HG03442 (cell line): ENCODE results near the gene DNM3.

Source experiments
- ATAC-seq: cut with Tn5 transposase; IDR thresholded peaks from one replicate; pipeline ENCODE4 v1.9.1; 2021; ENCODE audit warnings: mild to moderate bottlenecking, moderate library complexity; ENCODE audit not compliant: unreplicated experiment

Gene DNM3

DNA sequence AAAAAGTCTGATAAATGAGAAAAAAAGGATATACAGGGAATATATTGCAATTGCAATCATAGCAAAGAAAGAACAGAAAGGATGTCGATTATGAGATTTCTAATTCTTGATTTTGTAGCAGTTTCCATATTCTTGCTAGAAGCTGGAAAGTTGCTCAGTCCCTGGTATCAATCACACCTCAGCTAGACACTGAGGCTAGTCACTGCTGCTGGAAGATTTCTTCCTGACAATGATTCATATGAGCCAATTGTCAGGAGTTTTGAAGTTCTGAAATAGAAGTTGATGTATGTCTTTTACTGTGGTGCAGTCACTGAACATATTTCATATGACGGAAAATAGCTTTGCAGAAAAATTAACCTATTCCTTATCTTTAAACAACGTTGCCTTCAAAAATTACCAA is 370.8 kb downstream of the DNM3 start:
- no peak for ATAC-seq

DNA sequence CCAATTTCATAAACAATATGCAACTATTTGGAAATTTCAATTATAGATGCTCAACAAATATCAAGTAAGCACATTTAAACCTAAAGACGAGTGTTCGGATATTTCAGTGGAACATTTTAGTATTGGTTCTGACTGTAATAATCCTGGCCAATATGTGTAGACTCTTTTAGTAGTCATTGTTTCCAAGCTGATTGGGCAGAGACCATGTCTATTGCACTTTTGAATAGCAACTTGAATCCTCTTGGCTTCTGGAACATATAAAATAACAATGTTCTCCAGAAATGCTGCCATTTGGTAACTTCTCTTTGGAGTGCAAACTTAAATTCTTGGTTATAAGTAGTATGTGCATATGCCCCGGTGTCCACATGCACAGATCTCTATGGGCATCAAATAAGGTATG is 373.7 kb downstream of the DNM3 start:
- no peak for ATAC-seq

DNA sequence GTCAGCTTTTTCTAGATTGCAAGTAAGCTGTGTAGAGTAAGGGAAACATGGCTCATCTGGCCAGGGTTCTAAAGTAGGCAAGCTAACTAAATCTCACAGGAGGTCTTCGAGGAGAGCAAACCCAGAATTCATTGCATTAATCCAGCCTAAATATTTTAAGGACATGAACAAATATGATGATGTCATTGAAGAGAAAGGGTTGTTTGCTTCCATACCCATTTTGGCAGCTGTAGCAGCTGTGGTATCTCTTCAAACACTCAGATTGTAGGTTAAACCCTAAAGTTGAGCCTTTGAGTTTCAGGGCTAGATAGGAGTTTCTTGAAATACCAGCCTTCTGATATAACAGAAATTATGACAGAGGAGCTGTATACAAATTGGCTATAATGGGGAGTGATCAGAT is 378.7 kb downstream of the DNM3 start:
- ATAC-seq, result no peak

DNA sequence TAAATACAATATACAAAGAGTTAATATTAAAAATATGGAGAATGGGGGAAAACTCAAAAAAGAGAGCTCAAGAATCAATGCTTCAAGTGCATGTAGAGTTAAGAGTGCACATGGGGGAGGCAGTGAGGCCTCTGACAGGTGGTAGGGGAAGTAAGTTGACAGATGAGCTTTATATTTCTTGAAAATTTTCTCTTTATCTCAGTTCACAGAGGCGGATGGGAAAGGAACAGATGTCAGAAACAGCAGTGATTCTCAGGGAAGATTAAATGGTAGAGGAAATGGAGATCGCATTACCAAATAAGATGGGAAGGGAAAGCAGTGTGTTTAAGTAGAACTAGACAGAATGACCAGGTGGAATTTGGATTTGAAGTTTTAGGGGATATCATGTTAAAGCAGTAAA is 379.1 kb downstream of the DNM3 start:
- ATAC-seq, result no peak

DNA sequence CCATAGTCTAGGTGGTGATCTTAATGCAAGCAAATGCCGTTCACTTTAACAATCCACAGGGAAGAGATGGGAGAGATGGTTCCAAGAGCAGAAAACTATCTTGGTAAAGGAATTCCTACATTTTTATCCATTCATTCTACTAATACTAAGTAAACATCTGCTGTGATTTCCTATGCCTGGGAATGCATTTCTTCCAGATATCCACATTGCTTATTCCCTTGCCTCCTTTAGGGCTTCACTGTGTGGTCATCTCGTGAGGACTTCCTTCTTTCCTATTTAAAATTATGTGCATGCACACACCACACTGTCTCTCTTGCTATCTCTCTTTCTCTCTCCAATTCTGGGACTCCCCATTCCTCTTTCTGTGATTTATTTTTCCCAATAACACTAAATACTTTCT is 380.1 kb downstream of the DNM3 start:
- ATAC-seq, result no peak

DNA sequence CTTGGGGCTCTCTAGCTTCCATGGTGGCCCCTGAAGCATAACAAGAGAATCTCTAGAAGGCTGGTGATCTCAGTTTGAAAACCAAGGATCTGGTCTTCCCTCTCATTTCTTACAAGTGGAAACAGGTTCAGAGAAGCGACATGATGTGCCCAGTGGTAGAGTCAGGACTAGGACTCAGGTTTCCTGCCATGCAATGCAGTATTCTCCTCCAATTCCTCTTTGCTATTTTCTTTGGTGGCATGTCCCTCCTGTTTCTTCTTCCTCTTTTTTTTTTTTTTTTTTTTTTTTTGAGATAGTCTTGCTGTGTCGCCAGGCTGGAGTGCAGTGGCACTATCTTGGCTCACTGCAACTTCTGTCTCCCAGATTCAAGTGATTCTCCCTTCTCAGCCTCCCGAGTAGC is 383.6 kb downstream of the DNM3 start:
- no peak for ATAC-seq

DNA sequence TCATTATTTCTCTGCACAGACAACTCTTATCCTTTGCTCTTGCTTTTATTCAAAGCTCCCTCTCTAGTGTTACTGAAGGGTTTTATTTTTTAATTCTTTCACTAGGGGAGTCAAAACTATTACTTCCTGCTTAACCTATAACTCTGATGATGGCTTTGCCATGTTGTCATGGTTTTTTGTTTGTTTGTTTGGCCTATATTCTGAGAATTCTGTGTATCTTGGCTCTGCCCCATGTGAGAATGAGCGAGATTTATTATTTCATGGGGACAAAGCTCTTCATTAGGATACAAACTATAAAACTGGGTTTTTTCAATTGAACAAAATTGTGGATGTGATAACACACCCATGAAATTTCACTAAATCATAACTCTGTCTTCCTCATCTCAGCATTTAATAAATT is 388.6 kb downstream of the DNM3 start:
- ATAC-seq, result no peak

DNA sequence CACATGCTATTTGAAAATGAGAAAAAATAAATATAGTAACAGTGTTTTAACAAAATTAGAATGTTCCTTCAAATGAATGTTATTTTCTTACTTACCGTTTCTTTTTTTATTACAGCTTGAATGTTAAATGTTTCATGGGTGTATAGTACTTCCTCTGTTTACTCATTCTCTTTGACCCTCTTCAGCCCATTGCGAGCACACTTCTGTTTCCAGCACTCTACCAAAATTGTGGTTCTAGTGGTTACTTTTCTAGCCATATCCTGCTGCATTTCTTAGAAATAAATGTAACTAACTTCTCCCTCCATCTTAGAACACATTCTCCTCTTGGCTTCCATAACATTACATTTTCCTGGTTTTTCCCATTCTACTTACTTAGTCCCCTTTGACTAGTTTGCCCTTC is 389.2 kb downstream of the DNM3 start:
- ATAC-seq, result no peak

DNA sequence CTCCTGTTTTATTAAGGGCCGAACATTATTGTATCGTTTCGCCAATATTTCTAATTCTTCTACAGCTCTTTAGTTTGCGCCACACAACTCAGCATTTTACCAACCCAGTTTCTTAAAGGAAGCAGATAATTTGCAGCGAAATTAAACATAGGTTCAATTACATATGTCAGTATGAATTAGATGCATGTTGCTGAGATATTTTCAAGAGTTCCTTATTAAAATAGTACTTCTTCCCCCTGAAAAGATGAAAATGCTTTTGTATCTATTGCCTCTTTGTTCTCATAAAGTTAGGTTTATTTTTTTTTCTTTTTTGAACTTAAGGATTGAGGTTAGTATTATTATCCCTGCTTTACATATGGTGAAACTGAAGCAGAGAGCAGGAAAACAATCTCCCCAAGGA is 395.7 kb downstream of the DNM3 start:
- no peak for ATAC-seq

DNA sequence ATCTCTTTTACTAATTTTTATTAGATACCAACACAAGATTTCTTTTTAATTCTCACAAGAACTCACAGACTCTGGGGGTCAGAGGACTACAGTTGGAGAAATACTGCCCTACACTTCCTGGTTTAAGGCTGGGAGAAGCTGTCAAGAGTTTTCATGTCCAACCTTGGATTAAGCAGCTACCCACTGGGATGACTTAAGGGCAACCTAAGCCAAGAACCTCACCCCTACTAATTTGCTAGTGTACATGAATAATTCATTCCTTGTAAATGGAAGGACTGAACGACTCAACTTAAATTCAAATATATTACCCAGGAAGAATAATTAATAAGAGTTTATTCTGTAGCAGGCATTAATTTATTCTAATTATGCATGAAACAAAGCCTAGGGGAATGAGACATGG is 396.9 kb downstream of the DNM3 start:
- ATAC-seq, result no peak

DNA sequence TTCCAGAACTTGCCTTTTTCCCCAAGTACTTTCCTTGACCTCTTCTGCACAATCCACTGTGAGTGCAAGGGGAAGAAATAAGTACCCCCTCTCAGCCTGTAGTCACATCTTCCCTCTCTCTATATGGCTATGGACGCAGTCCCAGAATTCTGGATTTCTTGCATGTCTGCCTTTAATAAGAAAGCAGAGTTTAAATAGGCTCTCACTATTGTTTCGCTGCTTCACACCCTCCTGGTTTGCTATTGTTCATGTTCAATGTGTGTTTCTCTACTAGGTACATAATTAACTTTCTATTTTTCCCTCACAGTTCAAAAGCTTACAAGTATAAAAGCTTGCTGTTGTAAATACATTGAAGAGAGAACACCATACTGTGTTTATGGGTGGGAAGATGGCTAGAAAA is 397.7 kb downstream of the DNM3 start:
- no peak for ATAC-seq

DNA sequence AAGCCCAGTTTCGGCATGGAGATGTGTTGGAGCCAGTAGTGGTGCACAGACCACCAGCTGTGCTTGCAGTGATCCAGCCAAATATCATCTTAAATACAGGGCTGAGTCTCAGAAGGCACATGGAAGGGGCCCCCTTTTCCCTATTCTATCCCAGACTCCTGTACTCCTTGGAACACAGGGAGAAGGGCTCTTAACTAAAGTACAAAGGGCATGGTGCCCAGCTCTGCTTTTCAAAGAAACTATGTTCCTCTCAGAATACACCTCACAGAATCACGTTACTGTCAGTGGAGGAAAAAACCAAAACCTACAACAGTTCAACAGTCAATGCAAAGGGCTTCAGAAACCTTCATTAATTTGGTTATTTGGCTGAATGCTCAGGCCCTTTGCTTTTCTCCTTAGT is 398.6 kb downstream of the DNM3 start:
- ATAC-seq, result no peak

DNA sequence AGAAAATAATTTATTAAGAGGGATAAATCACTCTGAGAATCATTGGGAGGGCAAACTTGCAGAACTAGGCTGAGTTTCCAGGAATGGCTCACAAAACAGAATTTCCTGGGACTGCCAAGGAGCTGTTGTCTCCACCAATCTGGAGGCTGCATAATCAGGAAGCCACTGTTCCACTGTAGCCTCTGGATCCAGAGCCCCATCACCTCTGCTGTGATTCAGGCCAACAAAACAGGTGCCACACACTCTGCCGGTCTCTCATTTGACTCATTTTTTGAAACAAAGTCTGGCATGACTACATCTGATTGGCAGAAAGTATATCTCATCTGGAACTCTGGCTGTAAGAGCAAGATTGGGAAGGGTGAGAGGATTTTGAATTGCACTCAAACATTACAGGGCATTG is 400.2 kb downstream of the DNM3 start:
- no peak for ATAC-seq

DNA sequence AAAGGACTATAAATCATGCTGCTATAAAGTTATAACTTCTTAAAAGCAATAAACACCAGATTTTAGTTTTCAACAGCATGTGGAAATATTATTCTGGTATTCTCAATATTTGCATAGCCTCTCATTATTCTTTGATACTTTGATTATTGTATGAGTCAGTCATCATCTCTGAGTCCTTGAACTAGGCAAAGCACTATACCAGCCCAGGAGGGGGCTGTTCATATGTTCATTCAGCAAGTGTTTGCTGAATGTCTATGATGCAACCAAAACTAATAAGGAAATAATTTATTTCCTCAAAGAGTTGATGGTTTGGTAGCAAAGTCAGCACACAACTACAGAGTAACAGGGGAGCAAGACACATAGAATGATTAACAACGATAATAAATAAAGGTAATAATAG is 403.6 kb downstream of the DNM3 start:
- ATAC-seq, result no peak

DNA sequence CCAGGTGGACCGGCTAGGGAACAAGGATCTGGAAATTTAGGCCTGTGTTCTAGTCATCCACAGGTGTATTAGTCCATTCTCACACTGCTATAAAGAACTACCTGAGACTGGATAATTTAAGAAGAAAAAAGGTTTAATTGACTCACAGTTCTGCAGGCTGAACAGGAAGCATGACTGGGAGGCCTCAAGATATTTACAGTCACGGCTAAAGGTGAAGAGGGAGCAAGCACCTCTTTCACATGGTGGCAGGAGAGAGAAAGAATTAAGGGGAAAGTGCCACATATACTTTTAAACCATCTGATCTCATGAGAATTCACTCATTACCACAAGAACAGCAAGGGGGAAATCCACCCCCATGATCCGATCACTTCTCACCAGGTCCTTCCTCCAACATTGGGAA is 404.5 kb downstream of the DNM3 start:
- ATAC-seq, result no peak

DNA sequence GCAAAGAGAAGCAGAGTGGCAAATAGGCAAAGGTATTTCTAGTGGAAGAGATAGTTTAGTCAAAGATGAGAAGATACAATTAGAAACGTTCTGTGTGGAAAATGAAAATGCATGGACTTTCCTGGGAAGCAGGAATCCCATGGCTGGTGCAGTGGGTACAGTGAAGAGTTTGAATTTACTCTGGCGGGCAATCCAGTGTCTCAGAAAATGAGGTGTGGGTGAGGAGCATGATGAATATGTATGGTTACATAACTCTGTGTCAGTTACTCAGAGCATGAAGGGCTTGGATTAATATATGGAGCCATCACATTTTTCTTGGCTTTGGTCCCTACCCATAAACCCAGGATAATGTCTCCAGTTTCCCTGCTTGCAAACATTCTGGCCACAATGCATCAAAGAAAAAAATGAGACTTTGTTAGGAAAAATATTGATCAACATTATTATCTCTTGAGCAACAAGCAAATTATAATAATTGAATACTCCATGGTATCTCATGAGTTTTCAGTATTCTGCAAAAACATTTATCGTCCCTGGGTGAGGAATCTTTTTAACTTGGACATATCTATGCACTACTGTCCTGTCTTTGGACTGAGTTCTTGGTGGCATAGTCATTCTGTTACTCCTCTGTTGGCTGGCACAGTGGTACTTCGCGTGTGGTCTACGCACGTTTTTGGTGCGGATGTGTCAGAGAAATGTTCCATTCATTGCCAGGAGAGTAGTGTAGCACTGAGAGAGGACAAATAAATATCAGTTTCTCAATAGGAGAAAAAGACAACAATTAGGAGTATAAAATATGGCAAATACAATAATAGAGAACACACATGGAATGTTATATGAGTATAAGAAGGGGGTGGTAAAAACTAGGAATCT is 405.5 kb downstream of the DNM3 start:
- ATAC-seq, result no peak

DNA sequence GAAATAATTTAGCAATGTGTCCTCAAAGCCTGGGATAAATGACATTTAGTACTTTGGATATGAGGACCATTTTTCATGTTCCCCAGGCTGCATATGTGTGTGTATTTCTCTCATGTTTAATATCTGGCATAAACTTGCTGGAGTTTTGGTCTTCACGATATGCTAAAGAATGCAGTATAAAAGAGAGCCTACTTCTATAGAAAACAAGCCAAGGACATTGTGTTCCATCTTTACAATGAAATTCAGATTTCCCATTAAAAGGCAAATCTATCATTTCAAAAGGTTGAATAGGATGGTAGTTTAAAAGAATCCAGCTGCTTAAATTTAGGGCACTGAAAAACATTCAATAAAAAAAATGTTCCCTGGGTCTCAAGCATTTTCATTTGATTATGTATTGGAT is 410.2 kb downstream of the DNM3 start:
- ATAC-seq, result no peak

DNA sequence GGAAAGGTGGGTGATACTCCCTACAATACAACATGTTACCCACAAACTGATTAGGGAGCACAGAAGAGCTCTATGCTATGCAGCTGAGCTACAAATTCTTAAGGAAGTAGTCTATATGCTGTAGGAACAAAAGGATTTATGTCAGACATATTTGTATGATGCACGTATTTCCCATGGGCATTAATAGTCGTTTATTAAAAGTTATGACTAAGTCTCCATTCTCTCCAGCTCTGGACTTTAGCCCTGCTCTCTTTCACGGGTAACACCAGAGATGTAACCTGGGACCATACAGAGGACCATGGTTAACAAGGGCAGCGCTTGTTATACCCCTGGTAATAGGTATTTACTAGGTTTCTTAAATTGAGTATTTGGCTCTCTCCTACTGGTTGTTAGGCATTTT is 411.0 kb downstream of the DNM3 start:
- ATAC-seq, result no peak

DNA sequence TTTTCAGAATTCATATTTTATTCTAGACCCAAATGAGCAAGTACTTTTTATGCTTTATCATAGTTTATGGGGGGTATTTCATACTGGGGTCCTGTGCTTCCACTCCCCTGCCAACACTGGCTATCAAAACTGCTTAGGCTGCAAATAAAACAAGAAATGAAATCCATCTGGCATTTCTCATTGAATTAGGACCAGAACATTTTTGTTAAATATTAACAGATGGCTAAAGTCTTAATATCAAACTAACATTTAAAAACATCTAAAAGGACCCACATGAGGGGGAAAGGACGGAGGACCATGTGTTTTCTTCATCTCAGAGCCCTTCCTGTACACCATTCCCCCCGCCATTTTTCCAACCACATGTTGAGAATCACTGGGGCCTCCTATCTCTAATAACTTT is 411.7 kb downstream of the DNM3 start:
- ATAC-seq, result no peak

DNA sequence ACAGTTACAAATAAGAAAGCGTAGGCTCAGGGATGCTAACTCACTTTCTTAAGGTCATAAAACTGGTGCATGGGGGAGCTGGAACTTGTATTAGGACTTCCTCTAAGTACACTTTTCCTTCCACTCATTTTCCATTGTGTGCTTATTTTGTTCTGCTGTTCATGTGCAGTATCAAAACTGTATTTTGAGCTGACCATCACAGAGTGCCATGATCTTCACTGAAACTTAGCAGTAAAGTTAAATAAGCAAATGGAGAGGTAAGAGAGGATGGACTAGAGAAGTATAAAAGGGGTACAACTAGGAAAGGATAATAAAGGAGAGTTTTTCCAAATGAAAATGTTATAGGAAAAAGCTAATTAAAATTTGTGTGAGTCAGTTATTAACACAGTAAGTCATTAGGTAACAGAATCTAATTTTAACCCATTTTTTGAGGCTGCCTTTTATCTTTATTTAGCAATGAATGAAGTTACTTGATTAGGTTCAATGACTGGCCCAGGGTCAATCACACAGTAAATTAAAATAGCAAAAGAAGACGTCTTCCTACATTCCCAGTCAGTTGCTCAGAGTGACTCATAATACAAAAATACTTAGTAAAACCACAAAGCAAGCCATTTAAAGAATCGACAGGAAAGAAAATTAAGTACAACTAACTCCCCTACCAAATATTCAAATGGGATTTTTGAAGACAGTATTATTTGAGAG is 413.4 kb downstream of the DNM3 start:
- no peak for ATAC-seq

DNA sequence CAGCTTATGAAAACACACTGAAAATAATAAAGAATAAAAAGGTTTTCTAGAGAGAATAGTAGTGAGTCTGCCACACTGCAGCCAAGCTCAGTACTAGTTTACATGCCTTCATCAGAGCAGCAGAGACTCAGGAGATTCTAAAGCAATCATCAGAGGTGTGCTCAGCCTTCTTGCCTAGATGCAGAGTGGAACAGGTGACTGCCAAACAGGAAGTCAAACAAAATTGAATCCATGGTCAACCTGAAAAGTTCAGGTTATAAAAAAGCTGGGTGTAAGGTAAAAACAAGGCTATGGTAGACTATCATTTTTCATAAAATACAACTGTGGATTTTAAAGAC is 413.9 kb downstream of the DNM3 start:
- no peak for ATAC-seq

DNA sequence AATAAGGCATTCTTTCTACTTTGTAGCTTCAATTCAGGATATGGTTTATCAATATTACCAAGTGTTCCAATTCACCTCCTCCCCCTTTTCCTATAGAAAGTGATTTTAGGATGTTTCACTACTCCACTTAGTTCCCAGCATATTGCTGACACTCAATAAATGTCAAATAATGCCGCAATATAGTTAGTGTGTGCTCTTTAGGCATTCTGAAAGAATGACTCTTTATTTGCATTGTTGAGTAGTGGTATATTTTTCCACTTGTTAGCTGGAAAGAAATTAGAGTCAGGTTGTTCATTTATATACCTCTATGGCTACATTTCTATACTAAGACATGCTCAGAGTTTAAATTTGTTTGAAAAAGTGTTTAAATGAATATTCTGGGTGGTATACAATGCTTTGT is 424.6 kb downstream of the DNM3 start:
- no peak for ATAC-seq
